GM19193 (cell line): ENCODE data around the gene UBE2F.
A peak's percentile ranks its signal among the peaks of the same experiment; 100 is the strongest.

Experiments used
- POLR2A ChIP-seq: IDR thresholded peaks from 4 replicates; pipeline ENCODE4 v1.6.1; 2011; ENCODE audit not compliant: insufficient read depth, insufficient read length; ENCODE audit errors: extremely low read depth

The UBE2F gene

GRCh38 chr2:238046725-238047270 lies 80.0 kb downstream of the UBE2F start:
- TF ChIP-seq POLR2A = no peak

- no peak for TF ChIP-seq POLR2A
These were observed 86.5 kb downstream of the UBE2F start for GRCh38 chr2:238053191-238053776.

- TF ChIP-seq POLR2A = no peak
These were observed 89.0 kb downstream of the UBE2F start for GRCh38 chr2:238055841-238056240.

- no peak for TF ChIP-seq POLR2A
These were observed 92.7 kb downstream of the UBE2F start for GRCh38 chr2:238059505-238059904.

GRCh38 chr2:238060096-238060541 lies 93.3 kb downstream of the UBE2F start:
- TF ChIP-seq POLR2A = no peak

GRCh38 chr2:238060542-238061314 lies 93.9 kb downstream of the UBE2F start, which contains the start of gene SCLY:
TSS of gene SCLY (plus strand) at chr2:238061001. CDS start at chr2:238061055, 54 bp downstream.
- peak; percentile 82 for TF ChIP-seq POLR2A

GRCh38 chr2:238061315-238062202 lies 94.7 kb downstream of the UBE2F start:
- TF ChIP-seq POLR2A = no peak

- TF ChIP-seq POLR2A = no peak
These were observed 96.8 kb downstream of the UBE2F start for GRCh38 chr2:238063414-238064189.

GRCh38 chr2:238064376-238064775 lies 97.6 kb downstream of the UBE2F start:
- no peak for TF ChIP-seq POLR2A

GRCh38 chr2:238065071-238065846 lies 98.4 kb downstream of the UBE2F start:
- TF ChIP-seq POLR2A = no peak

GRCh38 chr2:238066218-238066617 lies 99.4 kb downstream of the UBE2F start:
- TF ChIP-seq POLR2A = no peak

GRCh38 chr2:238067939-238068338 lies 101.1 kb downstream of the UBE2F start:
- TF ChIP-seq POLR2A = no peak

GRCh38 chr2:238069021-238069709 lies 102.4 kb downstream of the UBE2F start:
- no peak for TF ChIP-seq POLR2A

- TF ChIP-seq POLR2A = no peak
These were observed 103.1 kb downstream of the UBE2F start for GRCh38 chr2:238069877-238070276.

- TF ChIP-seq POLR2A = no peak
These were observed 108.6 kb downstream of the UBE2F start for GRCh38 chr2:238075397-238075796.
